ENCODE results near the gene CNDP2. TPM values are rescaled to one million over a fixed set of nuclear protein-coding genes. Genes with fewer than 3 reads are reported as not detected.

CNDP2 gene
- total and polyA plus RNA-seq, 2 of the 13 experiments (the other 11 are each of a cell fraction or from before 2014, with no cell fraction given), result 64.7 to 80.8 TPM

DNA sequence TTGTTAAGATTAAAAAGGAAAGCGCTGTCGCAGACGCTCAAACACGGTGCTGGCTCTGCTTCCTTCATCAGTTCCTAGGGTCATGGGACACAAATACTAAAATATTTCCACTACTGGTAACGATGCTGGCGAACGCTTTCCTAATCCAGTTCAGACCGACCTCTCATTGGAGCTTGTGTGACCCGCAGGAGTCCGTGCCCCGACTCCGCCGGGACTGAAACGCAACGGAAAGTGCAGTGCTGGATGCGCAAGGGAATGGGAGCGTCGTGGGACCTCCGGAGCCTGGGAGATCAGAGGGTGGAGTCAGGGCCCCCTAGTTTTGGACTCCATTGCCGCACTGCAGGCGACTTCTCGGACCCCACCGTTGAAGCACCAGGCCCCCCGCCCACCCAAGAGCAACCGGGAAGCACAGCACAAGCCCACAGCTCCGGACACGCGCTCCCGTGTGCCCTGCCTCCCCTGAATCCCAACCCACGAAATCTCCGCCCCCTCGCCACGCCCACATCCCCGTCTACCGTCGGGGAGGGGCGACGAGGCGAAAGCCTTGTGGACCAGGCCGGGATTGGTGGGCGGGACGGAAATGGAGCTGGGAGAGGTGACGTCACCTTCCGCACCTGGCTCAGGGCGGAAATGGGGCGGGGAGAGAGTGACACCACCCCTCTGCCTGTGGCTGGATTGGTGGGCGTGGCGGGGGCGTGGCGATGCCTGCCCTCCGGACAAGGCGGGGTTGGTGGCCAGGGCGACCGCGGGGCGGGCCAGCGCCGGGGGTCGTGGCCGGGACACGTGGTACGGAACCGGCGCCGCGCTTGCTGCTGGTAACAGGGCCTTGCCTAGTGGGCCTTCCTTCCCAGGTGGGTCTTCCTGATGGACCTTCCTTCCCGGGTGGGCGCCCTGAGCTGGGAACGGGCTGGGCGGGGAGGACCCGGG, at the start of gene CNDP2 (continued):
- TF ChIP-seq, protein P1, sequence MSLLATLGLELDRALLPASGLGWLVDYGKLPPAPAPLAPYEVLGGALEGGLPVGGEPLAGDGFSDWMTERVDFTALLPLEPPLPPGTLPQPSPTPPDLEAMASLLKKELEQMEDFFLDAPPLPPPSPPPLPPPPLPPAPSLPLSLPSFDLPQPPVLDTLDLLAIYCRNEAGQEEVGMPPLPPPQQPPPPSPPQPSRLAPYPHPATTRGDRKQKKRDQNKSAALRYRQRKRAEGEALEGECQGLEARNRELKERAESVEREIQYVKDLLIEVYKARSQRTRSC (CRISPR knock-in tag; IDR thresholded peaks at IDR 0.05; ENCODE audit: low read depth), result 0 out of 2 replicates have a peak, but pooled peaks have one; percentile 14
- TF ChIP-seq ZNF251 (CRISPR knock-in tag; IDR thresholded peaks at IDR 0.05) (no peak), ZNF496 (CRISPR knock-in tag; IDR thresholded peaks at IDR 0.05; ENCODE audit: insufficient replicate concordance) (no peak), ERF (CRISPR knock-in tag; IDR thresholded peaks at IDR 0.05) (0 out of 2 replicates have a peak, but pooled peaks have one; percentile 54), CEBPG (CRISPR knock-in tag; IDR thresholded peaks at IDR 0.05) (peak; percentile 38; the same call in 1 of the 2 replicates), TOPORS (CRISPR knock-in tag; IDR thresholded peaks at IDR 0.05) (no peak), ZNF510 (CRISPR knock-in tag; IDR thresholded peaks at IDR 0.05; ENCODE audit: low read depth) (no peak), WIZ (CRISPR knock-in tag; IDR thresholded peaks at IDR 0.05) (peak; percentile 50; the same call in 1 of the 2 replicates), TGIF2 (CRISPR knock-in tag; IDR thresholded peaks at IDR 0.05) (peak; percentile 73; the same call in 1 of the 2 replicates), ATRX (CRISPR knock-in tag; IDR thresholded peaks at IDR 0.05; ENCODE audit: borderline replicate concordance) (no peak), SOX5 (CRISPR knock-in tag; IDR thresholded peaks at IDR 0.05; ENCODE audit: borderline replicate concordance) (peak; percentile 14; the same call in 1 of the 2 replicates), ISL2 (CRISPR knock-in tag; IDR thresholded peaks at IDR 0.05) (peak; percentile 46), POLR2AphosphoS5 (IDR thresholded peaks at IDR 0.05; ENCODE audit: low read depth, low read length) (peak; percentile 90)
- TF ChIP-seq, protein P2, sequence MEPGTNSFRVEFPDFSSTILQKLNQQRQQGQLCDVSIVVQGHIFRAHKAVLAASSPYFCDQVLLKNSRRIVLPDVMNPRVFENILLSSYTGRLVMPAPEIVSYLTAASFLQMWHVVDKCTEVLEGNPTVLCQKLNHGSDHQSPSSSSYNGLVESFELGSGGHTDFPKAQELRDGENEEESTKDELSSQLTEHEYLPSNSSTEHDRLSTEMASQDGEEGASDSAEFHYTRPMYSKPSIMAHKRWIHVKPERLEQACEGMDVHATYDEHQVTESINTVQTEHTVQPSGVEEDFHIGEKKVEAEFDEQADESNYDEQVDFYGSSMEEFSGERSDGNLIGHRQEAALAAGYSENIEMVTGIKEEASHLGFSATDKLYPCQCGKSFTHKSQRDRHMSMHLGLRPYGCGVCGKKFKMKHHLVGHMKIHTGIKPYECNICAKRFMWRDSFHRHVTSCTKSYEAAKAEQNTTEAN (CRISPR knock-in tag; conservative IDR thresholded peaks at IDR 0.05), result peak; percentile 40; the same call in 1 of the 2 replicates
- TF ChIP-seq, protein P3, sequence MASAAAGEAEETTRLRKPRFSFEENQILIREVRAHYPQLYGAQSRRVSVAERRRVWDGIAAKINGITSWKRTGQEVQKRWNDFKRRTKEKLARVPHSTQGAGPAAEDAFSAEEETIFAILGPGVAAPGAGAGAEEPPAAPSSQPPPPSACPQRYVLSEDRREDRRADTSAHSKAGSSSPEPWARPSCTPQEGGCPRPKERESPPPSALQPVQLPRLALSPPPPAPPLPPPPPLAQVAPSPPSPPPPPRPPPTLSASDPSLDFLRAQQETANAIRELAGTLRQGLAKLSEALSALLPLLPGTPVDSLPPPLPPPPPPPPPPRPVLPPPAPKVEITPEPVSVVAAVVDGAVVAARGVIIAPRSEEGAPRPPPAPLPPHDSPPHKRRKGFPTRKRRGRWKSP (CRISPR knock-in tag; IDR thresholded peaks at IDR 0.05), result peak; percentile 70; the same call in 1 of the 2 replicates
- TF ChIP-seq, protein P4, sequence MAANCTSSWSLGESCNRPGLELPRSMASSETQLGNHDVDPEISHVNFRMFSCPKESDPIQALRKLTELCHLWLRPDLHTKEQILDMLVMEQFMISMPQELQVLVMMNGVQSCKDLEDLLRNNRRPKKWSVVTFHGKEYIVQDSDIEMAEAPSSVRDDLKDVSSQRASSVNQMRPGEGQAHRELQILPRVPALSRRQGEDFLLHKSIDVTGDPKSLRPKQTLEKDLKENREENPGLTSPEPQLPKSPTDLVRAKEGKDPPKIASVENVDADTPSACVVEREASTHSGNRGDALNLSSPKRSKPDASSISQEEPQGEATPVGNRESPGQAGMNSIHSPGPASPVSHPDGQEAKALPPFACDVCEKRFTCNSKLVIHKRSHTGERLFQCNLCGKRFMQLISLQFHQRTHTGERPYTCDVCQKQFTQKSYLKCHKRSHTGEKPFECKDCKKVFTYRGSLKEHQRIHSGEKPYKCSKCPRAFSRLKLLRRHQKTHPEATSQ (CRISPR knock-in tag; IDR thresholded peaks at IDR 0.05; ENCODE audit: borderline replicate concordance), result no peak
- TF ChIP-seq, protein P5, sequence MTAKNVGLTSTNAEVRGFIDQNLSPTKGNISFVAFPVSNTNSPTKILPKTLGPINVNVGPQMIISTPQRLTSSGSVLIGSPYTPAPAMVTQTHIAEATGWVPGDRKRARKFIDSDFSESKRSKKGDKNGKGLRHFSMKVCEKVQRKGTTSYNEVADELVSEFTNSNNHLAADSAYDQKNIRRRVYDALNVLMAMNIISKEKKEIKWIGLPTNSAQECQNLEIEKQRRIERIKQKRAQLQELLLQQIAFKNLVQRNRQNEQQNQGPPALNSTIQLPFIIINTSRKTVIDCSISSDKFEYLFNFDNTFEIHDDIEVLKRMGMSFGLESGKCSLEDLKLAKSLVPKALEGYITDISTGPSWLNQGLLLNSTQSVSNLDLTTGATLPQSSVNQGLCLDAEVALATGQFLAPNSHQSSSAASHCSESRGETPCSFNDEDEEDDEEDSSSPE (CRISPR knock-in tag; IDR thresholded peaks at IDR 0.05), result 0 out of 2 replicates have a peak, but pooled peaks have one; percentile 31
- TF ChIP-seq, protein P6, sequence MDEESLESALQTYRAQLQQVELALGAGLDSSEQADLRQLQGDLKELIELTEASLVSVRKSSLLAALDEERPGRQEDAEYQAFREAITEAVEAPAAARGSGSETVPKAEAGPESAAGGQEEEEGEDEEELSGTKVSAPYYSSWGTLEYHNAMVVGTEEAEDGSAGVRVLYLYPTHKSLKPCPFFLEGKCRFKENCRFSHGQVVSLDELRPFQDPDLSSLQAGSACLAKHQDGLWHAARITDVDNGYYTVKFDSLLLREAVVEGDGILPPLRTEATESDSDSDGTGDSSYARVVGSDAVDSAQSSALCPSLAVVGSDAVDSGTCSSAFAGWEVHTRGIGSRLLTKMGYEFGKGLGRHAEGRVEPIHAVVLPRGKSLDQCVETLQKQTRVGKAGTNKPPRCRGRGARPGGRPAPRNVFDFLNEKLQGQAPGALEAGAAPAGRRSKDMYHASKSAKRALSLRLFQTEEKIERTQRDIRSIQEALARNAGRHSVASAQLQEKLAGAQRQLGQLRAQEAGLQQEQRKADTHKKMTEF (CRISPR knock-in tag; IDR thresholded peaks at IDR 0.05), result peak; percentile 80
- TF ChIP-seq, protein P7, sequence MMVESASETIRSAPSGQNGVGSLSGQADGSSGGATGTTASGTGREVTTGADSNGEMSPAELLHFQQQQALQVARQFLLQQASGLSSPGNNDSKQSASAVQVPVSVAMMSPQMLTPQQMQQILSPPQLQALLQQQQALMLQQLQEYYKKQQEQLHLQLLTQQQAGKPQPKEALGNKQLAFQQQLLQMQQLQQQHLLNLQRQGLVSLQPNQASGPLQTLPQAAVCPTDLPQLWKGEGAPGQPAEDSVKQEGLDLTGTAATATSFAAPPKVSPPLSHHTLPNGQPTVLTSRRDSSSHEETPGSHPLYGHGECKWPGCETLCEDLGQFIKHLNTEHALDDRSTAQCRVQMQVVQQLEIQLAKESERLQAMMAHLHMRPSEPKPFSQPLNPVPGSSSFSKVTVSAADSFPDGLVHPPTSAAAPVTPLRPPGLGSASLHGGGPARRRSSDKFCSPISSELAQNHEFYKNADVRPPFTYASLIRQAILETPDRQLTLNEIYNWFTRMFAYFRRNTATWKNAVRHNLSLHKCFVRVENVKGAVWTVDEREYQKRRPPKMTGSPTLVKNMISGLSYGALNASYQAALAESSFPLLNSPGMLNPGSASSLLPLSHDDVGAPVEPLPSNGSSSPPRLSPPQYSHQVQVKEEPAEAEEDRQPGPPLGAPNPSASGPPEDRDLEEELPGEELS (CRISPR knock-in tag; IDR thresholded peaks at IDR 0.05), result peak; percentile 50

All from HepG2 (cell line).